T-helper 2 cell (primary cell): ENCODE results near the gene SLC35G6.
A peak's percentile ranks its signal among the peaks of the same experiment; 100 is the strongest.

ENCODE experiments used
- DNase-seq, 5 experiments: peaks; one replicate each; pipeline versions ENCODE4 v3.0.0 to v3.0.0-alpha.2; 2012 to 2022

The SLC35G6 gene

DNA sequence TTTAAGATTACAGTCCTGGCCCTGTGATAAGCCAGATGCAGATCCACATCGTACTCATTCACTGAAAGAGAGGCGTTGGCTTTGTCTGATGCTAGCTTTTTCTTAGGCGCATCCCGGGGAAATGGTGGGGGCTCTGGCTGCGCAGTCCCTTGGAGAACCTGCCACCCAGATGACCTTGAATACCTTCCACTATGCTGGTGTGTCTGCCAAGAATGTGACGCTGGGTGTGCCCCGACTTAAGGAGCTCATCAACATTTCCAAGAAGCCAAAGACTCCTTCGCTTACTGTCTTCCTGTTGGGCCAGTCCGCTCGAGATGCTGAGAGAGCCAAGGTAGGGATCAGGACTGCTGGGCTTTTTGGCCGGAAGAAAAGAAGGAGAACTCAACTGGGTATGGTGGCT is 26.9 kb downstream of the SLC35G6 start:
- no peak for DNase-seq

DNA sequence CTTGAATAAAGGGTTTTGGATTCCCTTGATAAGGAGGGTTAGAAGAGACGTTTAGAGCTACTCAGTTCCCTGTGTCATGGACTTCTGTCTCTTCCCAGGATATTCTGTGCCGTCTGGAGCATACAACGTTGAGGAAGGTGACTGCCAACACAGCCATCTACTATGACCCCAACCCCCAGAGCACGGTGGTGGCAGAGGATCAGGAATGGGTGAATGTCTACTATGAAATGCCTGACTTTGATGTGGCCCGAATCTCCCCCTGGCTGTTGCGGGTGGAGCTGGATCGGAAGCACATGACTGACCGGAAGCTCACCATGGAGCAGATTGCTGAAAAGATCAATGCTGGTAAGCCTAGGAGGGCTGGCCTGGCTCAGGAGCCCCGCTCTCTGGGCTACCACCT is 27.6 kb downstream of the SLC35G6 start:
- no peak for DNase-seq

DNA sequence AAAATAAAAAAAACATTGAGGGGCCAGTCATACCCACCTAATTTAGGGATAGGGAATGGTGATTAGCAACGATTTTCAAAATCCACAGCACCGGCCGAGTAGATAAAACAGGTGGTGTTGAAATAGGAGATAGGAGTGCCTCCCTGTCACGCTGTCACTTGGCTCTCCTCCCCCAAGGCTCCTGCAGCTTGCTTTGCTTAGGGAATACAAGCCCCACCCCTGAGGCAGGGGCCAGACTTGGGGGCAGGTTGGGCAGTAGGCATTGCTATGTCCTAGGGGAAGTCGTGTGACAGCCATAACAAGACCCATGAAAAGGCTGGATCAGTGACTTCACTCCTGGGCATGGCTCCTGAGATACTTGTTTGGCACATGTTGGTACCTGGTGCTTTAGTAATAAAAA is 28.7 kb downstream of the SLC35G6 start:
- DNase-seq: no peak

DNA sequence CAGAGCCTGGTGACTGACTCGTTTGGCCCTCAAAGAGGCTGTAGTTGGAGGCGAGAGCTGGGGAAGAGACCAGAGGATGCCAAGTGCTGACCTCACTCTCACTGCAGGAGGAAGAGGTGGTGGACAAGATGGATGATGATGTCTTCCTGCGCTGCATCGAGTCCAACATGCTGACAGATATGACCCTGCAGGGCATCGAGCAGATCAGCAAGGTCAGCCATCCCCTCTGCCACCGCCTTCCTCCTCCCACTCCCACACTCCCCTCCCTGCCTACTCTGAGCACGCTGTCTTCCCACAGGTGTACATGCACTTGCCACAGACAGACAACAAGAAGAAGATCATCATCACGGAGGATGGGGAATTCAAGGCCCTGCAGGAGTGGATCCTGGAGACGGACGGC is 29.9 kb downstream of the SLC35G6 start:
- no peak for DNase-seq

DNA sequence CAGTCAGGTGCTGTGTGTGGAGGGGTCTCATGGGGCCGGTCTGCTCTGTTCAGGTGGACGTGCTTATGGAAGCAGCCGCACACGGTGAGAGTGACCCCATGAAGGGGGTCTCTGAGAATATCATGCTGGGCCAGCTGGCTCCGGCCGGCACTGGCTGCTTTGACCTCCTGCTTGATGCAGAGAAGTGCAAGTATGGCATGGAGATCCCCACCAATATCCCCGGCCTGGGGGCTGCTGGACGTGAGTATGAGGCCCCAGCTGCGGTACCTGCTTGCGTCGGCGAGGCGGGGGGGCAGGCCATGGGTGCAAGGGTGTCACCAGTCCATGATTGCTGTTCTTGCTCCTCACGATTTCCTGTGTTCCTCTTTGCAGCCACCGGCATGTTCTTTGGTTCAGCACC is 30.9 kb downstream of the SLC35G6 start:
- no peak for DNase-seq

DNA sequence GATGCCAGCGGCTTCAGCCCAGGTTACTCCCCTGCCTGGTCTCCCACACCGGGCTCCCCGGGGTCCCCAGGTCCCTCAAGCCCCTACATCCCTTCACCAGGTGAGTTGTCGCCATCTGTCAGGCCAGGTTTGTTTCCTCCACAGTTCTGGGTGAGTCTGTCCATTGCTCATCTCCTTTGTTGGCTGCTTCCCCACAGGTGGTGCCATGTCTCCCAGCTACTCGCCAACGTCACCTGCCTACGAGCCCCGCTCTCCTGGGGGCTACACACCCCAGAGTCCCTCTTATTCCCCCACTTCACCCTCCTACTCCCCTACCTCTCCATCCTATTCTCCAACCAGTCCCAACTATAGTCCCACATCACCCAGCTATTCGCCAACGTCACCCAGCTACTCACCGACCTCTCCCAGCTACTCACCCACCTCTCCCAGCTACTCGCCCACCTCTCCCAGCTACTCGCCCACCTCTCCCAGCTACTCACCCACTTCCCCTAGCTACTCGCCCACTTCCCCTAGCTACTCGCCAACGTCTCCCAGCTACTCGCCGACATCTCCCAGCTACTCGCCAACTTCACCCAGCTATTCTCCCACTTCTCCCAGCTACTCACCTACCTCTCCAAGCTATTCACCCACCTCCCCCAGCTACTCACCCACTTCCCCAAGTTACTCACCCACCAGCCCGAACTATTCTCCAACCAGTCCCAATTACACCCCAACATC is 31.7 kb downstream of the SLC35G6 start:
- DNase-seq: no peak

DNA sequence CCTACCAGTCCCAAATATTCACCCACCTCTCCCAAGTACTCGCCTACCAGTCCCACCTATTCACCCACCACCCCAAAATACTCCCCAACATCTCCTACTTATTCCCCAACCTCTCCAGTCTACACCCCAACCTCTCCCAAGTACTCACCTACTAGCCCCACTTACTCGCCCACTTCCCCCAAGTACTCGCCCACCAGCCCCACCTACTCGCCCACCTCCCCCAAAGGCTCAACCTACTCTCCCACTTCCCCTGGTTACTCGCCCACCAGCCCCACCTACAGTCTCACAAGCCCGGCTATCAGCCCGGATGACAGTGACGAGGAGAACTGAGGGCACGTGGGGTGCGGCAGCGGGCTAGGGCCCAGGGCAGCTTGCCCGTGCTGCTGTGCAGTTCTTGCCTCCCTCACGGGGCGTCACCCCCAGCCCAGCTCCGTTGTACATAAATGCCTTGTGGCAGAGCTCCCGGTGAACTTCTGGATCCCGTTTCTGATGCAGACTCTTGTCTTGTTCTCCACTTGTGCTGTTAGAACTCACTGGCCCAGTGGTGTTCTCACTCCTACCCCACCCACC is 32.7 kb downstream of the SLC35G6 start:
- no peak for DNase-seq

DNA sequence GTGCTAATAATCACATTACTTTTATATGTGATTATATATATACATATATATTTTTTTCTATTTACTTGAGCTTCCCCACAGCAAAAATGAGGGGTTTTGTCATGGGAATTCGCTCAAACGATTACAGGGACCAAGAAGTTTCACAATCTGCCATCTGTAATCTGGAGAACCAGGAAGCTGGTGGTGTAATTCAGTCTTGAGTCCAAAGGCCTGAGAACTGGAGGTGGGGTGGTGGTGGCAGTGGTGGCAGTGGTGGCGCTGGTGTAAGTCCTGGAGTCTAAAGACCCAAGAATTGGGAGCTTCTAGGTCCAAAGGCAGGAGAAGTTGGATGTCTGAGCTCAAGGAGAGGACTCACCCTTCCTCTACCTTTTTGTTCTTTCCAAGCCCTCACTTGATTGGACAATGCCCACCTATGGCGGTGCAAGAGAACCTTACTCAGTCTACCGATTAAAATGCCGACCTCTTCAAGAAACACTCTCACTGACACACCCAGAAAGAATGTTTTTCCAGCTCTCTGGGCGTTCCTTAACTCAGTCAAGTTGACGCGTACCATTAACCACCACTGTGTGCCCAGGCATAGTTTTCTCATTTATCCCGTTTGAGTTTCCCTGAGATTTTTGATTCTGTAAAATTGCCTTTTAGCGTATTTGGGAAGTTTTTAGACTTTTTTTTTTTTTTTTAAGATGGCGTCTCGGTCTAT is 34.8 kb downstream of the SLC35G6 start:
- DNase-seq: no peak

DNA sequence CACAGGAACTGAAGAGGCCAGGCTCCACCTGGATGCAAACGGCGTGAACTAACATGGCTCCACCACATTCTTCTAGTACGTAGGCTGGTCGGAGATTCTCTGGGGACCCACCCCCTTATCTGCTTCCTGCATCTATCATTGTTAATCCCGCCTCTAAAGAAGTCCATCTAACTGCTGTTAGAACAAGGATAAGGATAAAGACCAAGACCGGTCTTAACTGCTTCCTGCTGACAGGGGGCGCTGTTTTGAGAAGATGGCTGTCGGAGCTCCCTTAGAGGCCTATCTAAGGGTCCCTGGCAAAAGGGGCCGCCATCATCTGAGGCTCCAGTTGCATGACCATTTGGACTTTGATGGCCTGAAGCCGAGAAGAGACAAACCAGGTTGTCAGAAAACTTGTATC is 41.8 kb downstream of the SLC35G6 start:
- peak in 4 of 5 experiments; percentile 25 to 56 (median 34) for DNase-seq

DNA sequence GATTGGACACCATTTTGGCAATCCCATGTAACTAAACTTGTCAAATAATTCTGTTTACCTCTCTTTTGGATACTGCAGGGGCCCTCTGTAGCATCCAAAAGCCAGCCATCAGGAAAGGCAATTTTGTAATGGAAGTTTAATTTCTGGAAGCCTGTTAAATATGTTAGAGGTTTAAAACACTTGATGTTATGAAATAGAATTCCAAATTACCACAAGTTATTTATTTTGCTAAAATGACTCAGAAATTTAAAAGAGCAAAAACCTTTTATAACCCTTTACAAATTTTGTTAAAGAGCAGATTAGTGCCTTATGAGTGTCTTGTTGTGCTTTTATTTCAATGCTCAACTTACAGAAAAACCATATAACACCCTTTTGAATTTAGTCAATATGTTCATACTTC is 47.6 kb downstream of the SLC35G6 start:
- DNase-seq: no peak

DNA sequence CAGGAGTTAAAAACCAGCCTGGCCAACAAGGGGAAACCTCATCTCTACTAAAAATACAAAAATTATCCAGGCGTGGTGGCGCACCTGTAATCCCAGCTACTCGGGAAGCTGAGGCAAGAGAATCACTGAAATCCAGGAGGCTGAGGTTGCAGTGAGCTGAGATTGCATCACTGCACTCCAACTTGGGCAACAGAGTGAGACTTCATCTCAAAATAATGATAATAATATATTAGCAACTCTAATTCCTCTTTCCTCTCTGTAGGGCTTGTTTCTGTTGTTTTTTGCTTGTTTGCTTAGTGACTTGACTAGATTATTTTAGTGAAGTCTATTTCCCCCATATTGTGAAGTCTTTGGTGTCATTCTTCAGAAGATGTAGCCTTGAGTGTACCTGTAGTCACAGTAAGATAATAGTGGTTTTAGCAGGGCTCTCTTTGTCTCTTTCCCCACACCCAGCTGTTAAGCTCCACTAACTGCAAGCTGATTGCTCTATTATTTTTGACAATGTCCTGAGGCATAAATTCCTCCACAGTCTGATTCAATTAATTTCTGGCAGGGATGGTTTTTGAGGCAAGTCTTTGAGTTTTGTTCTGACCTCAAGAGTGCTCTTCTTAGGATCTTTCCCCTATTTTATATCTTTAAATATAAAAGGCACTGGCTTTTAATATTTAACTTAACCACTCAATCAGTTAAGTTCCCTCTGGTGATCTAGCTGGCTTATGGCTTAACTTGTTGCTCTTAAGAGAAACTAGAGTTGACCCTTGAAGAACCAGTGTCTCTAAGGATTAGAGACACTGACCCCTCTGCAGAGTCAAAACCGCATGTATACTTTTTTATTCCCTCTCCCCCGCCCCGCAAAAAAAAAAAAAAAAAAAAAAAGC is 49.0 kb downstream of the SLC35G6 start:
- DNase-seq: no peak
